Naive thymus-derived CD4-positive, alpha-beta T cell (primary cell): Measurements from ENCODE around the gene ANKRD49. TPM values are rescaled to one million over a fixed set of nuclear protein-coding genes. Genes with fewer than 3 reads are reported as not detected.
"Not testable (repeated sequence)": the region's sequence is repeated elsewhere in the genome, so short reads cannot be mapped to it uniquely, and the experiment has no call there.

Experiments used
- ATAC-seq: fragments of 150-1000 bp; cut with Tn5 transposase; 2 replicates; pipeline ENCODE4 v1.10.0; 2021; ENCODE audit warnings: mild to moderate bottlenecking, moderate library complexity
- CTCF ChIA-PET: fragments of 350-600 bp; sonication (Branson Sonifier 250); formaldehyde crosslinking; loops from one replicate; lab custom pipeline; 2021; ENCODE audit warnings: antibody characterized with exemption; lab: Charles Lee
- POLR2A ChIA-PET: fragments of 350-600 bp; sonication (Branson Sonifier 250); formaldehyde crosslinking; loops from one replicate; lab custom pipeline; 2021; ENCODE audit warnings: antibody characterized with exemption, inconsistent platforms; lab: Charles Lee
- DNase-seq, 9 donors: peaks; one replicate each; pipeline versions ENCODE4 v3.0.0 to v3.0.0-alpha.2; 2020 to 2022; ENCODE audit warnings: mixed read lengths in 1 of 9
- H3K27ac ChIP-seq: one replicate; pipeline ENCODE4 v1.7.0; 2013; ENCODE audit warnings: mild to moderate bottlenecking, low read depth, low read length, moderate library complexity
- H3K27me3 ChIP-seq, 2 donors: one replicate each; pipeline ENCODE4 v1.7.0; 2013; ENCODE audit warnings: low read length in 2 of 2, mild to moderate bottlenecking in 2 of 2, moderate library complexity in 2 of 2; ENCODE audit not compliant: control insufficient read depth in 2 of 2, insufficient read depth in 2 of 2
- H3K36me3 ChIP-seq, 3 experiments: 1 replicate in 2 of 3; 2 replicates in 1 of 3; pipeline ENCODE4 v1.7.0; 2013; ENCODE audit warnings: low read length in 3 of 3, mild to moderate bottlenecking in 3 of 3, moderate library complexity in 1 of 3; ENCODE audit not compliant: insufficient read depth in 3 of 3, control insufficient read depth in 2 of 3
- H3K4me1 ChIP-seq, 2 donors: one replicate each; pipeline ENCODE4 v1.7.0; 2013; ENCODE audit warnings: low read length in 2 of 2, mild to moderate bottlenecking in 2 of 2, moderate library complexity in 1 of 2; ENCODE audit not compliant: control insufficient read depth in 2 of 2, insufficient read depth in 2 of 2
- H3K4me3 ChIP-seq: 2 replicates; pipeline ENCODE4 v1.7.0; 2013; ENCODE audit warnings: mild to moderate bottlenecking, low read length
- H3K9me3 ChIP-seq, 3 experiments: 1 replicate in 2 of 3; 2 replicates in 1 of 3; pipeline ENCODE4 v1.7.0; 2013; ENCODE audit warnings: low read length in 3 of 3; ENCODE audit not compliant: control insufficient read depth in 2 of 3
- H3K27ac Mint-ChIP-seq, 9 donors: one replicate each; pipeline ENCODE4 v1.8.0; 2020 to 2022; ENCODE audit warnings: mixed read lengths in 9 of 9, mild to moderate bottlenecking in 8 of 9, moderate library complexity in 5 of 9, inconsistent platforms in 2 of 9
- H3K27me3 Mint-ChIP-seq, 5 donors: one replicate each; pipeline ENCODE4 v1.8.0; 2021 to 2022; ENCODE audit warnings: mixed read lengths in 5 of 5, mild to moderate bottlenecking in 1 of 5
- H3K36me3 Mint-ChIP-seq, 5 donors: one replicate each; pipeline ENCODE4 v1.8.0; 2020 to 2022; ENCODE audit warnings: mixed read lengths in 5 of 5, mild to moderate bottlenecking in 3 of 5, inconsistent platforms in 1 of 5
- H3K4me1 Mint-ChIP-seq, 7 donors: one replicate each; pipeline ENCODE4 v1.8.0; 2020 to 2022; ENCODE audit warnings: mixed read lengths in 7 of 7, mild to moderate bottlenecking in 3 of 7, inconsistent platforms in 1 of 7
- H3K4me3 Mint-ChIP-seq, 10 donors: one replicate each; pipeline ENCODE4 v1.8.0; 2020 to 2022; ENCODE audit warnings: mild to moderate bottlenecking in 10 of 10, mixed read lengths in 10 of 10, moderate library complexity in 6 of 10, inconsistent platforms in 2 of 10
- H3K9me3 Mint-ChIP-seq, 11 donors: one replicate each; pipeline ENCODE4 v1.8.0; 2020 to 2022; ENCODE audit warnings: mixed read lengths in 11 of 11, mild to moderate bottlenecking in 4 of 11, inconsistent platforms in 1 of 11, moderate library complexity in 1 of 11
- intact Hi-C, 2 donors: fragments of 100-400 bp; cut with micrococcal nuclease; formaldehyde crosslinking; loops; one replicate each; pipeline ENCODE4 v1.15.1; 2023
- polyA plus RNA-seq, 2 donors: library from polyadenylated mRNA; unstranded; fragments of 300-500 nt; fragmentation: Illumina TruSeq; gene quantifications; one replicate each; pipeline ENCODE4 v1.2.3, GENCODE V29; 2021
- total RNA-seq, 6 experiments: library from RNA in 5 of 6; stranded (reverse) in 5 of 6; gene quantifications; 1 replicate in 5 of 6; 2 replicates in 1 of 6; pipeline ENCODE4 v1.2.3 and lab custom pipeline; 2021 to 2026

ANKRD49 gene
- total and polyA plus RNA-seq, 7 experiments from 2014 or later, result 17.1 to 64.4 (median 32.7) TPM

DNA sequence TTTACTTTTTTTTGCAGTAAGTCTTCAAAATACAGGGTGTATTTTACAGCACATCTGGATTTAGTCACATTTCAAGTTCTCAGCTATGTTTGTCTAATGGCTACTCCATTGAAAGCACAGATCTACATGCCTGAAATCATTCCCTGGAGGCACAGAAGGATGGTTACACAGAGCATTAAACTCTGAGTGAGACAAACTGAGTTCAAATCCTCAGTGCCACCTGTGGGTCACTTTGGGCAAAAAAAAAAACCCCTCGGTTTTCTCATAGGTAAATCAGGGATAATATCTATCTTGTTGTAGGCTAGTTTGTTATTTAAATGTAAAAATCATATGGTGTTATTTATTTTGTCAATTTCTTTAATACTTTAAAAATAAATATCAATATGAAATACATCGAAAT lies 7.7 kb downstream of the ANKRD49 start:
- Mint-ChIP-seq H3K27me3 (peaks cover 0 to 6% (median 0%) of the 10 kb centered on the region in 5 donors), H3K36me3 (peaks cover 4 to 14% (median 7%) of the 10 kb centered on the region in 5 donors), H3K4me1 (peaks cover 0 to 13% (median 4%) of the 10 kb centered on the region in 7 donors), H3K9me3 (no peaks in the 10 kb centered on the region), H3K27ac (peak overlapping the region in 2 of 9 donors; percentile 21 to 24), H3K4me3 (no peak overlapping the region)
- Histone ChIP-seq H3K4me1 (no peaks in the 10 kb centered on the region), H3K27me3 (no peaks in the 10 kb centered on the region), H3K9me3 (no peaks in the 10 kb centered on the region), H3K27ac (no peak overlapping the region), H3K36me3 (peaks cover 6 to 27% (median 11%) of the 10 kb centered on the region in 3 experiments), H3K4me3 (no peak overlapping the region)
- intact Hi-C loops, result loop anchor here (2.0 to 10.0 kb wide), 2 partner anchors 15 to 1267 kb away; no protein-coding TSS in a partner anchor
- POLR2A ChIA-PET, result interaction anchor here (1.6 kb wide), 1 partner anchor 760 kb away, joined by 4 read pairs; the partner anchor contains the start of genes C11orf54 and TAF1D
- ATAC-seq (no peak), DNase-seq (no peak)
- CTCF ChIA-PET, result interaction anchor here (0.6 to 1.2 kb wide), 3 partner anchors 77 to 1263 kb away, joined by 3 to 4 read pairs (median 3); no protein-coding TSS in a partner anchor

DNA sequence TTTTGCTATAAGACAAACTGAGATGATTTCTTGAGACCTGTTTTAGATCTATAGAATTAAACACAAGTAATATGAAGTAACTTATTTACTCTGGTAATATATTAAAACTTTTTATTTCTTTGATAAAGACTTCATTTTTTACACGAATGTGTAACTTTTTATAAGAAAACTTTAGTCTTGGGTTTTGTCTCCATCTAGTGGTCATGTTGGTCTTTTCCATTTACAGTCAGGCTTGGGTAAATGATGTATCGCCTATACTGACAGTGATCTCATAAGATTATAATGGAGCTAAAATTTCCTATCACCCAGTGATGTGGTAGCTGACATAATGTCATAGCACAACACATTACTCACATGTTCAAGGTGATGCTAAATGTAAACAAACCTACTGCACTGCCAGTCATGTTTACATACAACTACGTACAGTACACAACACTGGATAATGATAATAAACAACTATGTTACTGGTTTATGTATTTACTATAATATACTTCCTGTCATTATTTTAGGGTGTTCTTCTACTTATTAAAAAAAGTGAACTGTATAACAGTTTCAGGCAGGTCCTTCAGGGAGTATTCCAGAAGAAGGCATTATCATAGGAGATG lies 11.0 kb downstream of the ANKRD49 start:
- H3K36me3 Mint-ChIP-seq, result peaks cover 0 to under 1% (median 0%) of the 10 kb centered on the region in 5 donors
- ChIA-PET CTCF (interaction anchor here (0.6 to 1.5 kb wide), 8 partner anchors 9 to 1274 kb away, joined by 3 to 5 read pairs (median 3); no protein-coding TSS in a partner anchor), POLR2A (interaction anchor here (1.2 kb wide), 1 partner anchor 11 kb away, joined by 6 read pairs; no protein-coding TSS in a partner anchor)
- Histone ChIP-seq H3K9me3 (no peaks in the 10 kb centered on the region), H3K36me3 (peaks cover 0 to 8% (median 0%) of the 10 kb centered on the region in 3 experiments), H3K27me3 (peaks cover 0 to 3% of the 10 kb centered on the region in 2 donors), H3K27ac (no peak overlapping the region), H3K4me1 (no peaks in the 10 kb centered on the region), H3K4me3 (no peak overlapping the region)
- no peaks in the 10 kb centered on the region for H3K9me3 Mint-ChIP-seq
- ATAC-seq (peak; percentile 70), DNase-seq (peak in 7 of 9 donors; percentile 15 to 54 (median 47))
- intact Hi-C loops, result loop anchor here (1.0 to 10.0 kb wide), 7 partner anchors 11 to 1270 kb away; partner anchors contain the start of genes ANKRD49 (in 1 of the 2) and MRE11 (in 1 of the 2)
- no peak overlapping the region for H3K4me3 Mint-ChIP-seq
- H3K27me3 Mint-ChIP-seq, result peaks cover 0 to 21% (median 3%) of the 10 kb centered on the region in 5 donors
- peaks cover 0 to 4% (median 0%) of the 10 kb centered on the region in 7 donors for H3K4me1 Mint-ChIP-seq
- H3K27ac Mint-ChIP-seq, result no peak overlapping the region

DNA sequence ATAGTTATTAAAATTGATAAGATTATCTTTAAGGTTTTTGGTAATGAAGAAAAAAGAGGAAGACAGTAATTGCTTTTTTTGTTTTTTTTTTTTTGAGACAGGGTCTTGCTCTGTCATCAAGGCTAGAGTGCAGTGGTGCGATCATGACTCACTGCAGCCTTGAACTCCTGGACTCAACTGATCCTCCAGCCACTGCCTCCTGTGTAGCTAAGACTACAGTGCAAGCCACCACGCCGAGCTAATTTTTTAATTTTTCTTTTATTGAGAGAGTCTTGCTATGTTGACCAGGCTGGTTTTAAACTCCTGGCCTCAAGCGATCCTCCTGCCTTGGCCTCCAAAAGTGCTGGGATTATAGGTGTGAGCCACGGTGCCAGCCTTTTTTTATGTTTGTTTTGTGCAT lies 12.7 kb downstream of the ANKRD49 start:
- H3K9me3 ChIP-seq, DNase-seq, POLR2A ChIA-PET, H3K4me3 Mint-ChIP-seq, H3K27ac ChIP-seq, H3K4me3 ChIP-seq, H3K4me1 ChIP-seq, H3K27me3 ChIP-seq, ATAC-seq, H3K4me1 Mint-ChIP-seq, H3K36me3 Mint-ChIP-seq, H3K9me3 Mint-ChIP-seq, H3K36me3 ChIP-seq: not testable (repeated sequence)
- CTCF ChIA-PET, result interaction anchor here (1.0 kb wide), 1 partner anchor 10 kb away, joined by 3 read pairs; no protein-coding TSS in a partner anchor
- H3K27me3 Mint-ChIP-seq, result peaks cover 3 to 36% (median 13%) of the 10 kb centered on the region in 5 donors
- intact Hi-C loops, result loop anchor here in 1 of 2 donors (10.0 kb wide), 1 partner anchor 1272 kb away; no protein-coding TSS in a partner anchor
- peak overlapping the region in 1 of 9 donors; percentile 25 for H3K27ac Mint-ChIP-seq

DNA sequence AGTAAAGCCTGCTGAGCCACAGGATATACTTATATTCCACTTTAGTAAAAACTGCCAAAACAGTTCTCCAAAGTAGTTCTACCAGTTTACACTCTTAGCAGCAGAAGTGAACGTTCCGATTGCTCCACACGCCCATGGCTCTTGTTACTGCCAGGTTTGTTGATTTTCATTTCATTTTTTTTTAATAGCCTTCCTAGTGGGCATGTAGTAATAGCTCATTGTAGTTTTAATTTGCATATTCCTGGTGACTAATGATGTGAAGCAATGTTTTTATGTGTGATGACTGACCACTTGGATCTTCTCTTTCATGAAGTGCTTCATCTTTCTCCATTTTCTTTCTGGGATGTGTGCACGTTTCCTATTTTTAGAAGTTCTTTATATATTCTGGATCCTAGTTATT lies 13.7 kb downstream of the ANKRD49 start:
- DNase-seq, result no peak

DNA sequence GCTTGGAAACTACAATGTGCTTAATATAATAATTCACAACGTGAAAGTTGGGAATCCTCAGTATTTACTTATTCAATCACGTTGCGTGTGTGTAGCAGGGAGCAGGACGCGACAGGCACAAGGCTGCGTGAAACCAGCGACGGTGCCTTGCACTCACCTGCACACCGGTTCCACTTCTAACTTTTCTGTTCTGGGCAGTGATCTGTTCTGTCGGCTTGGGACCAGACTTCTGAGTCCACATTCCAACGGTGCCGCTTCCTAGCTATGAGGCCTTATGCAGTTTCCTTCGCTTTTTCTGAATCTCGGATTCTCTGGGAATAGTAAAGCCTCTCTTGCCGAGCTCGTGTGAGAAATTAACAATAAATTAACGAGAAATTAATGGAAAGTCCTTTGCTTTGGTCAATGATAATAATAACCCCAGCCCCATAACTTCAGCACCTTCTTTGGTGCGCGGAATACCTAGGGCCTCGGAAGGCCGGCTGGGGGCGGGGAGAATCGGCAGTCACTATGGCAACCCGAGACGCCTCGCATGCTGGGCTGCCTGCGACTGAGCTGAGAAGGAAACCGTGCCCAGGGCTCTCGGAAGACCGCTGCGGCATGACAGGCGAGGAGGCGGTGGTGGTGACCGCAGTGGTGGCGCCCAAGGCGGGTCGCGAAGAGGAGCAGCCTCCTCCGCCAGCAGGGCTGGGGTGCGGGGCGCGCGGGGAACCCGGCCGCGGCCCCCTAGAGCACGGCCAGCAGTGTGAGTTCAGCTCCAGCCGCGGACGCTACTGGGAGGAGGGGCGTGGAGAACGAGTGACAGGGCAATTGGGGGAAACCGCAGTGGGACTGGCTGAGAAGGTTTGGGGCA lies 18.4 kb downstream of the ANKRD49 start, which contains the start of gene C11orf97:
C11orf97 (plus strand) TSS at position 530 of the 850 bp plus-strand sequence; CDS start at position 598, 68 bp downstream.
- Mint-ChIP-seq H3K27me3 (peaks cover 24 to 81% (median 36%) of the 10 kb centered on the region in 5 donors), H3K4me3 (peak within 1 kb of the TSS; percentile 75 to 86 (median 82)), H3K27ac (peak within 1 kb of the TSS in 3 of 9 donors; percentile 19 to 43 (median 38)), H3K9me3 (no peaks in the 10 kb centered on the region), H3K4me1 (peaks cover 12 to 22% (median 16%) of the 10 kb centered on the region in 7 donors), H3K36me3 (no peaks in the 10 kb centered on the region)
- ChIA-PET CTCF (interaction anchor here (0.7 to 1.0 kb wide), 2 partner anchors 13 to 1769 kb away, joined by 3 read pairs; no protein-coding TSS in a partner anchor), POLR2A (interaction anchor here (0.7 to 1.4 kb wide), 3 partner anchors 17 to 489 kb away, joined by 3 to 5 read pairs (median 4); no protein-coding TSS in a partner anchor)
- peak; percentile 85 for ATAC-seq
- Histone ChIP-seq H3K9me3 (no peaks in the 10 kb centered on the region), H3K4me1 (peaks cover 7 to 13% of the 10 kb centered on the region in 2 donors), H3K36me3 (no peaks in the 10 kb centered on the region), H3K4me3 (peak within 1 kb of the TSS; percentile 49), H3K27me3 (peaks cover 3 to 6% of the 10 kb centered on the region in 2 donors), H3K27ac (no peak within 1 kb of the TSS)
- intact Hi-C loops, result loop anchor here in 1 of 2 donors (2.0 kb wide), 1 partner anchor 19 kb away; the partner anchor contains the start of genes ANKRD49 and MRE11
- peak; percentile 27 to 47 (median 37) for DNase-seq

More for the DNA sequence above, 13.7 kb downstream of the ANKRD49 start:
- Mint-ChIP-seq H3K27ac (no peak overlapping the region), H3K9me3 (no peaks in the 10 kb centered on the region), H3K4me1 (peaks cover 7 to 14% (median 8%) of the 10 kb centered on the region in 7 donors), H3K27me3 (peaks cover 9 to 46% (median 19%) of the 10 kb centered on the region in 5 donors), H3K36me3 (no peaks in the 10 kb centered on the region), H3K4me3 (no peak overlapping the region)
- POLR2A ChIA-PET, result interaction anchor here (1.5 kb wide), 1 partner anchor 12 kb away, joined by 3 read pairs; no protein-coding TSS in a partner anchor
- H3K27ac ChIP-seq, result no peak overlapping the region
- H3K4me1 ChIP-seq, result peaks cover 7% of the 10 kb centered on the region in 2 donors
- intact Hi-C loops, result loop anchor here in 1 of 2 donors (10.0 kb wide), 1 partner anchor 1273 kb away; no protein-coding TSS in a partner anchor
- H3K36me3 ChIP-seq, result no peaks in the 10 kb centered on the region
- no peak for ATAC-seq
- H3K9me3 ChIP-seq, result no peaks in the 10 kb centered on the region
- peaks cover 3 to 6% of the 10 kb centered on the region in 2 donors for H3K27me3 ChIP-seq
- CTCF ChIA-PET, result interaction anchor here (1.0 kb wide), 1 partner anchor 9 kb away, joined by 3 read pairs; no protein-coding TSS in a partner anchor
- no peak overlapping the region for H3K4me3 ChIP-seq
